Fibroblast of lung (primary cell): ENCODE measurements around the gene DNMT3B.

Experiments used
- CTCF ChIP-seq, 2 donors: IDR thresholded peaks in 1 of 2; conservative IDR thresholded peaks in 1 of 2; 1 replicate in 1 of 2; 2 replicates in 1 of 2; pipeline ENCODE4 v1.5.1; 2011 to 2012; ENCODE audit warnings: low read length in 2 of 2, control low read depth in 1 of 2, inconsistent platforms in 1 of 2, low read depth in 1 of 2, mild to moderate bottlenecking in 1 of 2
- EZH2 ChIP-seq: IDR thresholded peaks from 2 replicates; pipeline ENCODE4 v1.5.1; 2012; ENCODE audit warnings: low read length, control low read depth, mild to moderate bottlenecking; ENCODE audit errors: missing control alignments

- TF ChIP-seq CTCF (conservative IDR thresholded peaks at IDR 0.05 in 1 of 2, IDR thresholded peaks at IDR 0.05 in 1 of 2; ENCODE audit: low read depth in 1 of 2, low read length in 2 of 2) = no peak
- TF ChIP-seq EZH2 = no peak
Observed at GRCh38 chr20:32773855-32774254, 11.7 kb downstream of the DNMT3B start.
